NCI-H146 treated with DMSO at 0.1 percent for 48 hours (cell line): ENCODE data around the gene CPTP.

Experiments
- DNase-seq: peaks from one replicate; lab custom pipeline; 2025; ENCODE audit not compliant: unreplicated experiment; lab: John Stamatoyannopoulos, UW

CPTP gene

DNA sequence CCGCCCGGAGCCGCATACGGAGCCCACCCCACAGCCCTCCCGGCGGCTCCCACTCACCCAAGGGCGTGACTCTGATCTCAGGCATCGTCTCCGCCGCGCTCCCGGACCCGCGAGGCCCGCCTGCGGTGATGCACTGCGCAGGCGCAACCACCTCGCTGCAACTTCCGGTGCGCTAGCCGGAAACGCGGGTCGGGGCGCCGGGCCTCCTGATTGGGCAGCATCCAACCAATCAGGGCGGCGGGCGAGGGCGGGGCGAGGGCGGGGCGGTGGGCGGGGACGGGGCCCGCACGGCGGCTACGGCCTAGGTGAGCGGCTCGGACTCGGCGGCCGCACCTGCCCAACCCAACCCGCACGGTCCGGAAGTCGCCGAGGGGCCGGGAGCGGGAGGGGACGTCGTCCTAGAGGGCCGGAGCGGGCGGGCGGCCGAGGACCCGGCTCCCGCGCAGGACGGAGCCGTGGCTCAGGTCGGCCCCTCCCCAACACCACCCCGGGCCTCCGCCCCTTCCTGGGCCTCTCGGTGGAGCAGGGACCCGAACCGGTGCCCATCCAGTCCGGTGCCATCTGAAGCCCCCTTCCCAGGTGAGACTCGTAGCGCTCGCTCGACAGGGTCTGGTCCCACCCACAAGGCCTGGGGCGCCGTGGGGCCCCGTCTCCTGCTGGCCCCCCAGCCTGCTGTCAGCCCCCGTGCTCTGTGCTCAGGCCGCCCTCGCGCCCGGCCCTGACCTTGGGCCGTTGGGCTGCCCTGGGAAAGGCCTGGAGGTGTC lies at the start of gene CPTP, which contains the start of gene INTS11:
CPTP (plus strand) TSS at position 279 of the 764 bp plus-strand sequence. CDS start 2,109 bp downstream, outside the sequence.
INTS11 (minus strand) TSS at position 137 of the 764 bp plus-strand sequence; CDS start at position 85, 52 bp downstream.
- peak; percentile 28 for DNase-seq

DNA sequence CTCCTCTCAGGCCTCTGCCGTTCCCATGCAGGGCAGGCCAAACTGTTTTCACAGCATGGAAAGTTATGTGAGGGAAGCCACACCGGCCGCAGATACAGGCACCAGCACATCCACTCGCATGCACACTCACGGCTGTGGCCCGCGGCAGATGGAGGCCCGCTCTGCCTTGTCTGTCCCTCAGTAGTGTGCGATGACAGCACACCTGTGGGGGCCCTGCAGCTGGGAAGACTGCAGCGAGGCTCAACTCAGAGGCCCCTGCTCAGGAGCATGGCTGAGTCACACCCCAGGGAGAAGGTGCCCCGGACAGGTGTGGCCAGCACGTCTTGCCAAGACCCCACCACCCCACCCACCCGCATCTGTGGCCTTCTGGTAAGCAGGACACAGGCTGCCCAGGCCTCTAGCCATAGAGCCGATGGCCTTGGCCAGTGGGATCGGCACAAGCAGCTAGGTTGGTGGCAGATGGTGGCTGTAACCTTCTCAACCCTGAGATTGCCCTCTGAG lies 49.6 kb upstream of the CPTP start:
- DNase-seq: no peak

DNA sequence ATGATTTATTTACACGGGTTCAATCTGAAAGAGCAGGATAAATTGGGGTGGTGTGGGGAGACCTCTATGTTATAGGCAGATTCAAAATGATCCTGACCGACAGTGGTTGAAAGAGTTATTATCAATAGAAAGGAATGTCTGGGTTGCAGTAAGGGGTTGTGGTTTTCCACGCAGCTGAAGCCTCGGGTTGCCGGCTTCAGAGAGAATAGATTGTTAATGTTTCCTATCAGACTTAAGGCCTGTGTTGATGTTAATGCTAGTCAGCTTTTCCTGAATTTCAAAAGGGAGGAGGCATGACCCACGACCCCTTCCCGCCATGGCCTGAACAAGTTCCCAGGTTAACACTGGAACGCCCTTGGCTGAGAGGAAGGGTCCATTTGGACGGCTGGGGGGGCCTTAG lies 48.8 kb upstream of the CPTP start:
- no peak for DNase-seq

DNA sequence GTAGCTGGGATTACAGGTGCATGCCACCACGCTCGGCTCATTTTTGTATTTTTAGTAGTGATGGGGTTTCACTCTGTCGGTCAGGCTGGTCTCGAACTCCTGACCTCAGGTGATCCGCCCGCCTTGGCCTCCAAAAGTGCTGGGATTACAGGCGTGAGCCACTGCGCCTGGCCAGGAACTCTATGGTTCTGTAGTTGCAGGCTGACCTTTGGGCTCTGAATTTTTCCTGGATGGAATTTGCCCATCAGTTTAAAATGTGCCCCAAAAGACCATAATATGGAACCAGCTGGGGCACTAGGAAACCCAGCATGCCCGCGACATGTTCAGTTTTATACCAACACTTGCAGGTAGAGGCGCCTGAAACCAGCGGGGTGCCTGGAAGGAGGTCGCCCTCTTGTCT lies 46.0 kb upstream of the CPTP start:
- DNase-seq: no peak

DNA sequence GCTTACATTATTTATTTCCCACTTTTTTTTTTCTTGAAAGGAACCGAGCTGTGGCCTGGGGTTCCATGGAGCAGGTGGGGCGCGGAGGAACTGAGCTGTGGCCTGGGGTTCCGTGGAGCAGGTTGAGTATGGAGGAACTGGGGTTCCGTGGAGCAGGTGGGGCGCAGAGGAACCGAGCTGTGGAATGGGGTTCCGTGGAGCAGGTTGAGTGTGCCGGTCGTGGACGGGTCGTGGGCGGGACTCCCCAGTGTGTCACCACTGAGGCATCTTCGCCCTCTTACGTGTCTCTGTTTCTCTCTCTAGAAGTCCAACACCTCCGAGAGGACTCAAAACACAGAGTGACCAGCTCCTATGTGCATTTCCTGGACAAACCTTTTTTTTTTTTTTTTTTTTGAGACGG lies 45.6 kb upstream of the CPTP start:
- DNase-seq: no peak

DNA sequence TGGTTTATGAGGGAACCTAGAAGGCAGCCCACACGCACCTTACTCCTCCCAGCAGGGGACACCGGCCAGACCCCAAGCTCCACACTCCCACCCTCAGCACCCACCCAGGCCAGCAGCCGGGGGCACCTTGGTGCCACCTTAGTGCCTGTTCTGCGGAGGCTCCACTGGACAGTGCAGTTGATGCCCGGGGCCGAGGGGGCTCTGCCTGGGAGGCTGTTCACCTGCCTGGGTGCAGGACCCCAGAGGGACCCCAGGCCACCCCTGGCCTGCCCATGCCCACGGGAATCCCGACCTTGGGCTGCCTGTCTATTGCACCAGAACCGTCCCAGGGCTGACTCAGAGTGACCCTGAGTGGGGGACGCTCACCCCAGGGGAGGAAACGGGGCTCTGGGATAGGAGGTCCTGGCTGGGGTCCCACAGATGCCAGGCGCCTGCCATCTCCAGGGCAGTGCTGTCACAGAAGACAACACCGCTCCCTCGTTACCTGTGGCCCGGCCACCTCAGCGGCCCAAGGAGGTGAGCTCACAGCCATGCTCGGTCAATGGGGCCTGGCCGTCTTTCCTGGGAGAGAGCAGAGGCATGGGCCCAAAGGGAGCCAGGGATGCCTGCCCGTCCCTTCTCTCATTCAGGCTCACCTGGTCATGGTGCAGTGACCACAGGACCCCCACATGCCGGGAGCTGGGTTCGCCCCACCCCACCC lies 43.7 kb upstream of the CPTP start:
- no peak for DNase-seq

DNA sequence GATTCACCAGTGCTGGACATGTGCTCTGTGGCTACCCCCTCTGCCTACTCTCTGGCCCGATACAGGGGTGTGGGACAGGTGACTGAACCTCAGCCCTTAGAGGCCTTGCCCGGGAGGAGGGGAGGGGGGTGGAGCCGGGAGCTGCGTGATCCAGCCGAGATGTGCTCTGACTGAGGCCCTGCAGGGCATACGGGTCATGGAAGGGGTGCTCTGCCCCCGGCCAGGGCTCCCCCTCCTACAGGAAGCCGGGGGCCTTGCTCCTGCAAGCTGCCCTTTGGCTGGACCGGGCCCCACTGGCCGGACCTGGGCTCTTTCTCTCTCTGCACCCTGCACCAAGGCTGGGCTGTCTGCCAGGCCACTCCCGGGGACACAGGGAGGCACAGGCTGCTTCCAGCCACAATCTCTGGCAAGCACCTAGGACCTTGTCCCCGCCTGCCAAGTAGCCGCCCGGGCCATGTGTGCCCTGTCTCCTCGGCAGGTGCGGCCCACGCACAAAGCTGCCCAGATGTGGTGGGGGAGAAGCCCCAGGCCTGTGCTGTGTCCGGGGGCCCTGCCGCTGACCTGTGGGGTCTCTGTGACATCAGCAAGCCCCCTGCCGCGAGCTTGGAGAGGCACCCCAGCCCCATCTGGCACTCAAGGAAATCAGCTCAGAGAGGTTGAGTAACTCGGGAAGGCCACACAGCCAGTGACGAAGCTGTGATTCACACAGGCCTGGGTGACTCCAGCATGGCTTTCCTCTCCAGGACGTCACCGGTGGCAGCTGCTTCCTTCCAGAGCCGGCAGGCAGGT lies 42.9 kb upstream of the CPTP start:
- no peak for DNase-seq

DNA sequence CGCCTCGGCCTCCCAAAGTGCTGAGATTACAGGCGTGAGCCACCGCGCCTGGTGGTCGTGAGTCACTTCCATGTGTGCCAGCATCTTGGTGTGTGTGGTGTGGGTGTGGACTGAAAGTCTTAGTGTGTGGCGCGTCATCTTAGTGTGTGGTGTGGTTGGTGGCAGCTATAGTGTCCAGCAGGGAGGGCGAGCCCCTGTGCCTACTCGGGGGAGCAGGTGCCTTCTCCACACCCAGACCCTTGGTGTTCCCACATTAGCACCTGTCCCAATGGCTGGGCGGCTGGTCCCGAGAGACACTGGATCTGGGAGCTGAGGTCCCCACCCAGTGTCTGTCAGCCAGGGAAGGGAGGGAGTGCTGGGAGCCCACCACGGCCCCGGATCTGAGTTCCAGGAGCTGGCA lies 41.6 kb upstream of the CPTP start:
- DNase-seq: no peak

DNA sequence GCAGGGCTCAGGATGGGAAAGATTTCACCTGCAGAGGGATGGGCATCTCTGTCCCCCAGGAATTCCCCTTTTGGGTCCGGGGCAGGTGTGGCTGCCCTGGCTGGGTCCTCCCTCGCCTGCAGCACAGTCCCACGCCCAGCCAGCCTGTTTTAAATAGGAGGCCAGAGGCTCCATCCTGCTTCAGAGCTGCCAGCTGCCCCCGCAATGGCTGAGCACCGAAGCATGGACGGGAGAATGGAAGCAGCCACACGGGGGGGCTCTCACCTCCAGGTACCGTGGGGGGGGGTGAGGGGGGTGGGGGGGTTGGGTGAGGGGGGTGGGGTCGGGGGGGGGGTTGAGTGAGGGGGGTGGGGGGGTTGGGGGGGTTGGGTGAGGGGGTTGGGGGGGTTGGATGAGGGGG lies 40.8 kb upstream of the CPTP start:
- DNase-seq: no peak

DNA sequence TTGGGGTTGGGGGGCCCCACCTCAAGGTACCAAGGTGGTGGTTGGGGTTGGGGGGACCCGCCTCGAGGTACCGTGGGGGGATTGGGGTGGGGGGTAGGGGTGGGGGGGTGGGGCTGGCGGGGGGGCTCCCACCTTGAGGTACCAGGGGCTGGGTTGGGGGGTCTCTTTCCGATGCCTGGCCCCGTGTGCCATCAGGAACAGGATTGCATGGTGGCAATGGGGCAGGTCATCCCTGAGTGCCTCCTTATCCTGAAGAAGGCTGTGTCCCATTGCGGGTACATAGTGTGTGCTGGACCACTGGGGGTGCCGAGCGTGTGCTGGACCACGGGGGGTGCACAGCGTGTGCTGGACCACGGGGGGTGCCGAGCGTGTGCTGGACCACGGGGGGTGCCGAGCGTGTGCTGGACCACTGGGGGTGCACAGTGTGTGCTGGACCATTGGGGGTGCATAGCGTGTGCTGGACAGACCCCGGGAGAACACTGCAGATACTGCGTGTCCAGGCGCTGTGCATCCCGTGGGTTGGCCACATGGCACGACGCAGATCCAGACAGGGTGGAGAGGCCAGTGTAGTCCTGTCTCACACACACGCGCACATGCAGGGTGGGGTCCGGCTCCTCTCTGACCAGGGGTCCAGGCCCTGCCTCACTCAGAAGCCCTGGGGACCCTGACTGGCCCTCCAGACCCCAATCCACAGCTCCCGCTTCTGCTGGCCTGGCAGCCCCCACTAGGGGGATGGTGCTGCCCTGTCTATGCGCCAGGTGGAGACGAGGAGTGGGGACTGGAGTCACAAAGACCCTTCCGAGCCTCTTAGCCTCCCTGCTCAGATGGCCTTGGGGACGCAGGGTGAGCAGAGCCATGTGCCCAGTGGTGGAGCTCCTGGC lies 40.1 kb upstream of the CPTP start:
- DNase-seq: no peak

DNA sequence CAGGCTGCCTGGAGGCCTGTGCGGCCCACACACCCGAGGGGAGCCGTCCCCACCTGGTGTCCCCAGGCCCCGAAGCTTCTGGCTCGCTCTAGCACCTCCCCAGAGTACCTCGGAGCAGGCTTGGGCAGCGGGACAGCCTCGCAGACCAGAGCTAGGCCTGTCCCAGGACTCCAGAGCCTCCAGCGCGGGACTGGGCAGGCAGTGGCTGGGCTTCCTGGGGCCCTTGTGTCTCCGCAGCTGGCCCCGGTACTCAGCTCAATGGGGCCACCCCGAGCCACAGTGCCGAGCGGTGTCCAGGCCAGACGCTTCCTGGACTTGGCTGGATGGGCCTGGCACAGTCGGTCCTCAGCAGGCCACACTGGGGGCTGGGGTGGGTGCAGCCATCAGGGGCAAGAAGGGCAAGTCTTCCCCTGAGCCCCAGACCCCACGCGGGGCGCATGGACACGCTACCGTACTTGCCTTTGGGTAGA lies 39.5 kb upstream of the CPTP start:
- DNase-seq: no peak

DNA sequence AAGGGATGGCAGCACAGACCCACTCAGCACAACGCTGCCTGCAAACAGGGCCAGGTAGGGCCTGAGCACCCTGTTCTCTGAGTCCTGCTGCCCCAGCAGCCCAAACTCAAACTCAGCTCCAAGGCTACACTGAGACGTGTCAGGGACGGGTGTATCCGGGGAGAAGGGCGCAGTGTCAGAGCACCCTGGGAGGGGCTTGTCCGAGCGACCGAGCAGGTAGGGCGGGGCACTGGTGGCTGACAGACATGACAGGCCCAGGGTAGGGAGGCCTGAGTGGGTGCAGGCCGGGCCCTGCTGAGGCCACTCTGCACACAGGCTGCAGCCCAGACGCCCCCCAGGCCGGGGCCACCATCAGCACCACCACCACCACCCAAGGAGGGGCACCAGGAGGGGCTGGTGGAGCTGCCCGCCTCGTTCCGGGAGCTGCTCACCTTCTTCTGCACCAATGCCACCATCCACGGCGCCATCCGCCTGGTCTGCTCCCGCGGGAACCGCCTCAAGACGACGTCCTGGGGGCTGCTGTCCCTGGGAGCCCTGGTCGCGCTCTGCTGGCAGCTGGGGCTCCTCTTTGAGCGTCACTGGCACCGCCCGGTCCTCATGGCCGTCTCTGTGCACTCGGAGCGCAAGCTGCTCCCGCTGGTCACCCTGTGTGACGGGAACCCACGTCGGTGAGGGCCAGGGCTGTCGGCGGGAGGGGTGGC lies 38.8 kb upstream of the CPTP start:
- DNase-seq: no peak

DNA sequence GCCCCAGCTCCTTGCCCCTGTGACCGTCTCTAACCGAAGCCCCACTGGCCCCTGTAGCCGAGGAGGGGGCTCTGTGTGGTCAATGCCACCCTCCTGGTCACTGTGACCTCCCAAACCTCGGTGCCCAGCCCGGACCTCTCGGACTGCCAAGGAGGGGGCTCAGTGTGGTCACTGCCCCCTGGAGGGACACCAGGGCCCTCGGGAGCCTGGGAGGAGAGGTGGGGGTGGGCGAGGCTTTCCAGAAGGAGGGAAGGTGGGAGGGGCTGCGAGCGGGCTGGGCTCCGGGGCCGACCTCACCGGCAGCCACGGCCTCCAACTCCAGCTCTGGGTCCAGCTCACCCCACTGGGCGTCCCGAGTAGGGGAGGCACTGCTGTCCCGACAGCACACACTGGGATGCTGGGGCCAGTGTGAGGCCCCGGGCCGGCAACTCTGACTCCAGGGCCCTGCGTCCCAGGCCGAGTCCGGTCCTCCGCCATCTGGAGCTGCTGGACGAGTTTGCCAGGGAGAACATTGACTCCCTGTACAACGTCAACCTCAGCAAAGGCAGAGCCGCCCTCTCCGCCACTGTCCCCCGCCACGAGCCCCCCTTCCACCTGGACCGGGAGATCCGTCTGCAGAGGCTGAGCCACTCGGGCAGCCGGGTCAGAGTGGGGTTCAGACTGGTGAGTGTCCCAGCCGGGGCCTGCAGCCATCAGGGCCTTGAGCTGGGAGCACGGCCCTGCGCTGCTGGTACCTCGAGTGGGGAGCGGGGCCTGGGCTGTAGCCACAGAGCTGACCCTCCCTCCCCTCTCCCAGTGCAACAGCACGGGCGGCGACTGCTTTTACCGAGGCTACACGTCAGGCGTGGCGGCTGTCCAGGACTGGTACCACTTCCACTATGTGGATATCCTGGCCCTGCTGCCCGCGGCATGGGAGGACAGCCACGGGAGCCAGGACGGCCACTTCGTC lies 38.0 kb upstream of the CPTP start:
- DNase-seq: no peak

DNA sequence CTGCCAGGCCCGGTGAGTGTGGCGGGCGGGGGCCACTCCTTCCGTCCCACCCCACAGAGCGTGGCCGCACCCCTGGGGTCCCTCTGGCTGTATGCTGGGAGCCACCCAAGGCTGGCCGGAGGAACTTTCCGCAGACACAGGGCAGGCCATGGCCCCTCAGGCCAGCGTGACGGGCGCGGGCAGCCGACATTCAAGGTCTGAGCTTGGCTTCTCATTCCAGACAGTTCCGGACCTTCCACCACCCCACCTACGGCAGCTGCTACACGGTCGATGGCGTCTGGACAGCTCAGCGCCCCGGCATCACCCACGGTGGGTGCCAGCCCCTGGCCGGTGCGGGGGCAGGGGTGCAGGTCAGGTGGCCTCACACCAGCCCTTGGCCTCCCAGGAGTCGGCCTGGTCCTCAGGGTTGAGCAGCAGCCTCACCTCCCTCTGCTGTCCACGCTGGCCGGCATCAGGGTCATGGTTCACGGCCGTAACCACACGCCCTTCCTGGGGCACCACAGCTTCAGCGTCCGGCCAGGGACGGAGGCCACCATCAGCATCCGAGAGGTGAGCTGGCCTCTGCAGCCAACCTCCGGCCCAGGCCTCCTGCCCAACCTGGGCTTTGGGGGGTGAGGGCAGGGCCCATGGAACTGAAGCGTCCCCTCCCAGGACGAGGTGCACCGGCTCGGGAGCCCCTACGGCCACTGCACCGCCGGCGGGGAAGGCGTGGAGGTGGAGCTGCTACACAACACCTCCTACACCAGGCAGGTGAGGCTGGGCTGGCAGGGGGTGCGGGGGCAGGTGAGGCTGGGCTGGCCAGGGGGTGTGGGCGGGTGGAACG lies 37.1 kb upstream of the CPTP start:
- DNase-seq: no peak

DNA sequence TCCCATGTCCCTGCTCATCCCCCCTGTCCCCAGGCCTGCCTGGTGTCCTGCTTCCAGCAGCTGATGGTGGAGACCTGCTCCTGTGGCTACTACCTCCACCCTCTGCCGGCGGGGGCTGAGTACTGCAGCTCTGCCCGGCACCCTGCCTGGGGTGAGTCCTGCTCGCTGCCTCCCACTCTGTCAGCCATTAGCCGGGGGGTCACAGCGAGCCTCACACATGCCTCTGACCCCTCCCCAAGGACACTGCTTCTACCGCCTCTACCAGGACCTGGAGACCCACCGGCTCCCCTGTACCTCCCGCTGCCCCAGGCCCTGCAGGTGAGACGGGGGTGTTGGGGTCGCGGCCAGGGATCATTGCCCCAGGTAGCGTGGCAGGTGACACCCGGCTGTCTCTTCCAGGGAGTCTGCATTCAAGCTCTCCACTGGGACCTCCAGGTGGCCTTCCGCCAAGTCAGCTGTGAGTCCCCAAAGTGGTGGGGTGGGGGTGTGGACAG lies 34.3 kb upstream of the CPTP start:
- no peak for DNase-seq

DNA sequence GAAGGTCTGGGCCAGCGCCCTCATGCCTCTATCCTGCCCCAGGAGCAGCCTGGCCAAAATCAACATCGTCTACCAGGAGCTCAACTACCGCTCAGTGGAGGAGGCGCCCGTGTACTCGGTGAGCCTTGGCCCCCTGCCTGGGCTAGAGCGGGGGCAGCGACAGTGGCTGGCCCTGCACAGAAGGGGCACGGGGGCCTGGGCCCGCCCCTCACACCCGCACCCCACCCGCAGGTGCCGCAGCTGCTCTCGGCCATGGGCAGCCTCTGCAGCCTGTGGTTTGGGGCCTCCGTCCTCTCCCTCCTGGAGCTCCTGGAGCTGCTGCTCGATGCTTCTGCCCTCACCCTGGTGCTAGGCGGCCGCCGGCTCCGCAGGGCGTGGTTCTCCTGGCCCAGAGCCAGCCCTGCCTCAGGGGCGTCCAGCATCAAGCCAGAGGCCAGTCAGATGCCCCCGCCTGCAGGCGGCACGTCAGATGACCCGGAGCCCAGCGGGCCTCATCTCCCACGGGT lies 33.5 kb upstream of the CPTP start:
- peak; percentile 23 for DNase-seq
